K562 (cell line): ENCODE data around the gene DVL3. TPM values are rescaled to one million over a fixed set of nuclear protein-coding genes. Genes with fewer than 3 reads are reported as not detected.

ENCODE experiments used
- EHMT2 ChIP-seq: fragments of 450-650 bp; IDR thresholded peaks from 2 replicates; pipeline ENCODE4 v1.6.1; 2018; ENCODE audit warnings: antibody characterized with exemption
- FUS ChIP-seq: fragments of 200-400 bp; formaldehyde crosslinking; optimal IDR thresholded peaks from 2 replicates; pipeline ENCODE3; 2017; ENCODE audit warnings: low read depth, low read length
- KLF6 ChIP-seq: fragments of 250-450 bp; sonication (Bioruptor Pico); IDR thresholded peaks from 2 replicates; pipeline ENCODE4 v1.4.0; 2020; ENCODE audit warnings: mild to moderate bottlenecking, moderate library complexity, borderline replicate concordance
- MCM5 ChIP-seq: fragments of 450-650 bp; IDR thresholded peaks from 2 replicates; pipeline ENCODE4 v1.6.1; 2016; ENCODE audit warnings: low read depth
- PCBP2 ChIP-seq: fragments of 200-400 bp; formaldehyde crosslinking; IDR thresholded peaks from 2 replicates; pipeline ENCODE4 v1.6.1; 2018; ENCODE audit warnings: low read length, low read depth, mild to moderate bottlenecking, moderate library complexity; ENCODE audit not compliant: poor library complexity, severe bottlenecking
- POLR3G ChIP-seq: IDR thresholded peaks from 2 replicates; pipeline ENCODE4 v1.6.1; 2011; ENCODE audit not compliant: insufficient read length, insufficient replicate concordance; ENCODE audit errors: extremely low read depth
- PURB ChIP-seq: sonication (generic); formaldehyde crosslinking; IDR thresholded peaks from 2 replicates; pipeline ENCODE4 v1.9.0; 2021; ENCODE audit warnings: low read depth, mild to moderate bottlenecking, missing genetic modification reagents
- SMARCA5 ChIP-seq: fragments of 450-650 bp; IDR thresholded peaks from 2 replicates; pipeline ENCODE4 v1.6.1; 2016
- TEAD2 ChIP-seq: fragments of 450-650 bp; IDR thresholded peaks from 2 replicates; pipeline ENCODE4 v1.6.1; 2016; ENCODE audit warnings: missing genetic modification characterization, control low read depth, missing compliant biosample characterization
- XRCC3 ChIP-seq: fragments of 450-650 bp; IDR thresholded peaks from 2 replicates; pipeline ENCODE4 v1.6.1; 2017; ENCODE audit warnings: mild to moderate bottlenecking, moderate library complexity
- ZC3H4 ChIP-seq: sonication (generic); formaldehyde crosslinking; IDR thresholded peaks from 2 replicates; pipeline ENCODE4 v1.9.0; 2021; ENCODE audit warnings: missing genetic modification reagents, borderline replicate concordance
- ZKSCAN8 ChIP-seq: fragments of 200-800 bp; sonication (Bioruptor generic); IDR thresholded peaks from 2 replicates; pipeline ENCODE4 v1.6.1; 2016; ENCODE audit warnings: missing genetic modification characterization, missing compliant biosample characterization
- polyA plus RNA-seq, 8 experiments: library from polyadenylated mRNA; depleted of rRNA in 4 of 8; stranded (reverse) in 5 of 8; unstranded in 3 of 8; fragments of >200 nt; fragmentation: Nextera tagmentation in 2 of 8; fragmentation: Illumina TruSeq in 1 of 8; extraction: Ambion mirVana in 2 of 8; extraction: Trizol in 1 of 8; gene quantifications; 2 replicates each; pipeline versions ENCODE4 v1.2.1 to v1.2.3, GENCODE V29; 2011 to 2014; ENCODE audit warnings: inconsistent platforms in 1 of 8, missing spikeins in 1 of 8
- total RNA-seq, 7 experiments: library from RNA; depleted of rRNA in 6 of 7; stranded (reverse); fragments of >200 nt in 6 of 7; fragmentation: Illumina TruSeq in 2 of 7; extraction: Trizol in 2 of 7; gene quantifications; 2 replicates each; pipeline versions ENCODE4 v1.2.1 to v1.2.3, GENCODE V29; 2011 to 2021; ENCODE audit warnings: low replicate concordance in 1 of 7
- TF ChIP-seq, protein P1 (sequence below): sonication (generic); formaldehyde crosslinking; IDR thresholded peaks from 2 replicates; pipeline ENCODE4 v1.8.1; 2023; ENCODE audit warnings: missing genetic modification reagents, mild to moderate bottlenecking, borderline replicate concordance
- TF ChIP-seq, protein P2 (sequence below): fragments of 450-650 bp; formaldehyde crosslinking; IDR thresholded peaks from 2 replicates; pipeline ENCODE4 v1.4.0; 2022; ENCODE audit warnings: missing genetic modification characterization
- TF ChIP-seq, protein P3 (sequence below): fragments of 450-650 bp; IDR thresholded peaks from 2 replicates; pipeline ENCODE4 v1.7.0; 2016; ENCODE audit warnings: borderline replicate concordance
- TF ChIP-seq, protein P4 (sequence below): sonication (generic); formaldehyde crosslinking; IDR thresholded peaks from 2 replicates; pipeline ENCODE4 v1.8.1; 2023; ENCODE audit warnings: mild to moderate bottlenecking, missing genetic modification reagents
- TF ChIP-seq, protein P5 (sequence below), 3 experiments: fragments of 200-800 bp in 1 of 3; sonication (Bioruptor generic) in 1 of 3; sonication (generic) in 1 of 3; formaldehyde crosslinking in 1 of 3; IDR thresholded peaks; 2 replicates each; pipeline versions ENCODE4 v1.6.1 to v1.8.0; 2016 to 2022; ENCODE audit warnings: mild to moderate bottlenecking in 2 of 3, missing compliant biosample characterization in 2 of 3, missing genetic modification characterization in 2 of 3, missing genetic modification reagents in 1 of 3

Gene DVL3
- total and polyA plus RNA-seq, 9 of the 15 experiments (the other 6 are each of a cell fraction or from before 2014, with no cell fraction given): 3.1 to 57.9 (median 20.1) TPM

DNA sequence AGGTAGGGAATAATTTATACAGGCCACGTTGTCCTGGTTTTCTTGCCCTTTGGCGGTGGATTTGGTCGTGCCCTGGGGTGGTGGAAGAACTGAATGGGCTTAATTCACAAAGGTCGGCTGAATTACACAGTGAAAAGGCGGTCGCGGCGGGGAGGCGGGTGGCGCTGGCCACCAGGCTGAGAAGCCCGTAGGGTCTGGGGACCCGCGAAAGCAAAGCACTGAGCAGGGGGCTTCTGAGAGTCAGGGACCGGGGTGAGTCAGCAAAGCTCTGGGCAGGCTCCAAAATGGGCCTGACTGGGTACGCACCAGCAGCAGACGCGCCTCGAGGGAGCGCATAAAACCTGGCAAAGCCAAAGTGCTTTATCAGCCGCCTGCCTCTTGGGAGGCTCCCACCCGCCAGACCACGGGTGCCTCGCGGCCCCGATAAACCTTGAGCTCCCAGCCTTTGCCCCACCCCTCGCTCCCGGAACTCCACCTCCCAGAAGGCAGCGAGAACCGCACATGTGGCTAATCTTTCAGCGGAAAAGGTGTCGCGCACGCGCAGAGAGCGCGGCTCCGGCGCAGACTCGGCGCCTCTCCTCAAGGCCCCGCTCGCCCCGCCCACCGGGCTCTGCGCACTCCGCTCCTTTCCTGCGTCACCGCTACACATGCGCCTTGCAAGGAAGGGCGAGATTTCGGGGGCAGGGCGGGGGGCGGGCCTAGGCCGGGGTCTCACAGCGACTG, 30.4 kb downstream of the DVL3 start (continued):
- TF ChIP-seq, protein P1, sequence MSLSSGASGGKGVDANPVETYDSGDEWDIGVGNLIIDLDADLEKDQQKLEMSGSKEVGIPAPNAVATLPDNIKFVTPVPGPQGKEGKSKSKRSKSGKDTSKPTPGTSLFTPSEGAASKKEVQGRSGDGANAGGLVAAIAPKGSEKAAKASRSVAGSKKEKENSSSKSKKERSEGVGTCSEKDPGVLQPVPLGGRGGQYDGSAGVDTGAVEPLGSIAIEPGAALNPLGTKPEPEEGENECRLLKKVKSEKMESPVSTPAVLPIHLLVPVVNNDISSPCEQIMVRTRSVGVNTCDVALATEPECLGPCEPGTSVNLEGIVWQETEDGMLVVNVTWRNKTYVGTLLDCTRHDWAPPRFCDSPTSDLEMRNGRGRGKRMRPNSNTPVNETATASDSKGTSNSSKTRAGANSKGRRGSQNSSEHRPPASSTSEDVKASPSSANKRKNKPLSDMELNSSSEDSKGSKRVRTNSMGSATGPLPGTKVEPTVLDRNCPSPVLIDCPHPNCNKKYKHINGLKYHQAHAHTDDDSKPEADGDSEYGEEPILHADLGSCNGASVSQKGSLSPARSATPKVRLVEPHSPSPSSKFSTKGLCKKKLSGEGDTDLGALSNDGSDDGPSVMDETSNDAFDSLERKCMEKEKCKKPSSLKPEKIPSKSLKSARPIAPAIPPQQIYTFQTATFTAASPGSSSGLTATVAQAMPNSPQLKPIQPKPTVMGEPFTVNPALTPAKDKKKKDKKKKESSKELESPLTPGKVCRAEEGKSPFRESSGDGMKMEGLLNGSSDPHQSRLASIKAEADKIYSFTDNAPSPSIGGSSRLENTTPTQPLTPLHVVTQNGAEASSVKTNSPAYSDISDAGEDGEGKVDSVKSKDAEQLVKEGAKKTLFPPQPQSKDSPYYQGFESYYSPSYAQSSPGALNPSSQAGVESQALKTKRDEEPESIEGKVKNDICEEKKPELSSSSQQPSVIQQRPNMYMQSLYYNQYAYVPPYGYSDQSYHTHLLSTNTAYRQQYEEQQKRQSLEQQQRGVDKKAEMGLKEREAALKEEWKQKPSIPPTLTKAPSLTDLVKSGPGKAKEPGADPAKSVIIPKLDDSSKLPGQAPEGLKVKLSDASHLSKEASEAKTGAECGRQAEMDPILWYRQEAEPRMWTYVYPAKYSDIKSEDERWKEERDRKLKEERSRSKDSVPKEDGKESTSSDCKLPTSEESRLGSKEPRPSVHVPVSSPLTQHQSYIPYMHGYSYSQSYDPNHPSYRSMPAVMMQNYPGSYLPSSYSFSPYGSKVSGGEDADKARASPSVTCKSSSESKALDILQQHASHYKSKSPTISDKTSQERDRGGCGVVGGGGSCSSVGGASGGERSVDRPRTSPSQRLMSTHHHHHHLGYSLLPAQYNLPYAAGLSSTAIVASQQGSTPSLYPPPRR: no peak
- TF ChIP-seq, protein P2, sequence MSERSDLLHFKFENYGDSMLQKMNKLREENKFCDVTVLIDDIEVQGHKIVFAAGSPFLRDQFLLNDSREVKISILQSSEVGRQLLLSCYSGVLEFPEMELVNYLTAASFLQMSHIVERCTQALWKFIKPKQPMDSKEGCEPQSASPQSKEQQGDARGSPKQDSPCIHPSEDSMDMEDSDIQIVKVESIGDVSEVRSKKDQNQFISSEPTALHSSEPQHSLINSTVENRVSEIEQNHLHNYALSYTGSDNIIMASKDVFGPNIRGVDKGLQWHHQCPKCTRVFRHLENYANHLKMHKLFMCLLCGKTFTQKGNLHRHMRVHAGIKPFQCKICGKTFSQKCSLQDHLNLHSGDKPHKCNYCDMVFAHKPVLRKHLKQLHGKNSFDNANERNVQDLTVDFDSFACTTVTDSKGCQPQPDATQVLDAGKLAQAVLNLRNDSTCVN (CRISPR knock-in tag): no peak
- TF ChIP-seq, protein P3, sequence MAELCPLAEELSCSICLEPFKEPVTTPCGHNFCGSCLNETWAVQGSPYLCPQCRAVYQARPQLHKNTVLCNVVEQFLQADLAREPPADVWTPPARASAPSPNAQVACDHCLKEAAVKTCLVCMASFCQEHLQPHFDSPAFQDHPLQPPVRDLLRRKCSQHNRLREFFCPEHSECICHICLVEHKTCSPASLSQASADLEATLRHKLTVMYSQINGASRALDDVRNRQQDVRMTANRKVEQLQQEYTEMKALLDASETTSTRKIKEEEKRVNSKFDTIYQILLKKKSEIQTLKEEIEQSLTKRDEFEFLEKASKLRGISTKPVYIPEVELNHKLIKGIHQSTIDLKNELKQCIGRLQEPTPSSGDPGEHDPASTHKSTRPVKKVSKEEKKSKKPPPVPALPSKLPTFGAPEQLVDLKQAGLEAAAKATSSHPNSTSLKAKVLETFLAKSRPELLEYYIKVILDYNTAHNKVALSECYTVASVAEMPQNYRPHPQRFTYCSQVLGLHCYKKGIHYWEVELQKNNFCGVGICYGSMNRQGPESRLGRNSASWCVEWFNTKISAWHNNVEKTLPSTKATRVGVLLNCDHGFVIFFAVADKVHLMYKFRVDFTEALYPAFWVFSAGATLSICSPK: no peak
- TF ChIP-seq, protein P4, sequence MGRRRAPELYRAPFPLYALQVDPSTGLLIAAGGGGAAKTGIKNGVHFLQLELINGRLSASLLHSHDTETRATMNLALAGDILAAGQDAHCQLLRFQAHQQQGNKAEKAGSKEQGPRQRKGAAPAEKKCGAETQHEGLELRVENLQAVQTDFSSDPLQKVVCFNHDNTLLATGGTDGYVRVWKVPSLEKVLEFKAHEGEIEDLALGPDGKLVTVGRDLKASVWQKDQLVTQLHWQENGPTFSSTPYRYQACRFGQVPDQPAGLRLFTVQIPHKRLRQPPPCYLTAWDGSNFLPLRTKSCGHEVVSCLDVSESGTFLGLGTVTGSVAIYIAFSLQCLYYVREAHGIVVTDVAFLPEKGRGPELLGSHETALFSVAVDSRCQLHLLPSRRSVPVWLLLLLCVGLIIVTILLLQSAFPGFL (CRISPR knock-in tag): no peak
- TF ChIP-seq MCM5 (no peak), XRCC3 (no peak), POLR3G (no peak), EHMT2 (no peak), PURB (CRISPR knock-in tag) (no peak), TEAD2 (no peak), FUS (no peak), KLF6 (CRISPR knock-in tag) (no peak), ZC3H4 (no peak), PCBP2 (no peak), SMARCA5 (no peak), ZKSCAN8 (CRISPR knock-in tag) (no peak)
- TF ChIP-seq, protein P5, sequence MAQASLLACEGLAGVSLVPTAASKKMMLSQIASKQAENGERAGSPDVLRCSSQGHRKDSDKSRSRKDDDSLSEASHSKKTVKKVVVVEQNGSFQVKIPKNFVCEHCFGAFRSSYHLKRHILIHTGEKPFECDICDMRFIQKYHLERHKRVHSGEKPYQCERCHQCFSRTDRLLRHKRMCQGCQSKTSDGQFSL (CRISPR knock-in tag; IDR thresholded peaks at IDR 0.05): no peak
- TF ChIP-seq, protein P5 (tag; IDR thresholded peaks at IDR 0.05): no peak
